GM13977 (cell line): ENCODE data around the gene SMYD3.
"Not testable (repeated sequence)": the region's sequence is repeated elsewhere in the genome, so short reads cannot be mapped to it uniquely, and the experiment has no call there.

Experiments
- DNase-seq: peaks from one replicate; pipeline ENCODE4 v3.0.0; 2012; ENCODE audit warnings: low spot score
- CTCF ChIP-seq: IDR thresholded peaks from 2 replicates; pipeline ENCODE4 v1.5.1; 2012; ENCODE audit warnings: mild to moderate bottlenecking, control low read depth; ENCODE audit not compliant: insufficient read depth; ENCODE audit errors: extremely low read depth, missing control alignments
- in situ Hi-C: fragments of 300-500 bp; cut with MboI; formaldehyde crosslinking; loops from one replicate; pipeline ENCODE4 v1.12.0; 2022; ENCODE audit warnings: low sequenced_read_pairs, low pct_unique_long_range_greater_than_20kb, mixed read lengths, inconsistent platforms; ENCODE audit not compliant: unreplicated experiment

Gene SMYD3

GRCh38 chr1:245972476-245972875 lies 534.6 kb downstream of the SMYD3 start:
- no peak for TF ChIP-seq CTCF
- DNase-seq, result no peak
- in situ Hi-C loops, result no loop called here

DNA sequence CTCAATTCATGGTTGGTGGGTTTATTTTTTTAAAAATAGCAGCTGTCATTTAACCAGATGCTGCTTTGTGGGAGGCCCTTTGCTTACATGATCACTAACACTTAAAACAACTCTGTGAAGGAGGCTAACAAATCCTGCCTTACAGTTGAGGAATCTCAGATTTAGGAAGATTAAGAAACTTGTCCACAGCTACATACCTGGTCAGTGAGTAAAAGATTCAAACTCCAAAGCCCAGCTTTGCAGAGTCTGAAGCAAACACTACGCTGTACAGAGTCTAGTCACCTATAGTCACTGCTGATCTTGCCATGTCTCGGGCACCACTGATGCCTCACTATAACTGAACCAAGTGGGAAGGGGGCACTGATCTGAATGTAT lies 535.4 kb downstream of the SMYD3 start:
- in situ Hi-C loops, result no loop called here
- DNase-seq, result no peak
- no peak for TF ChIP-seq CTCF

DNA sequence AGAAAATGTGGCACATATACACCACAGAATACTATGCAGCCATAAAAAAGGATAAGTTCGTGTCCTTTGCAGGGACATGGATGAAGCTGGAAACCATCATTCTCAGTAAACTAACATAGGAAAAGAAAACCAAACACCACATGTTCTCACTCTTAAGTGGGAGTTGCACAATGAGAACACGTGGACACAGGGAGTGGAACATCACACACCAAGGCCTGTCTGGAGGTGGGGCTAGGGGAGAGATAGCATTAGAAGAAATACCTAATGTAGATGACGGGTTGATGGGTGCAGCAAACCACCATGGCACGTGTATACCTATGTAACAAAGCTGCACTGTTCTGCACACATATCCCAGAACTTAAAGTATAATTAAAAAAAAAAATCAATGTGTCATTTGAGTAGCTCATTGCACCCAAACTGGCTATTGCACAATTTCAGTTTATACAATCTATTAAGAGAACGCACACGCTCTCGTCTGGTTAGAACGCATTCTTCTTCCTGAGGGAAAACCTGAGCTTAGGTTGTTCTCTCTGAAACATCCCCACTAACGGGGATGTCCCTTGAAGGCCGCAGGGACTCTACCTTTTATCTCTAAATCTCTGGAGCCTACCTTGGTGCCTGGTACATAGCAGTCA lies 535.9 kb downstream of the SMYD3 start:
- DNase-seq, in situ Hi-C loops: not testable (repeated sequence)

DNA sequence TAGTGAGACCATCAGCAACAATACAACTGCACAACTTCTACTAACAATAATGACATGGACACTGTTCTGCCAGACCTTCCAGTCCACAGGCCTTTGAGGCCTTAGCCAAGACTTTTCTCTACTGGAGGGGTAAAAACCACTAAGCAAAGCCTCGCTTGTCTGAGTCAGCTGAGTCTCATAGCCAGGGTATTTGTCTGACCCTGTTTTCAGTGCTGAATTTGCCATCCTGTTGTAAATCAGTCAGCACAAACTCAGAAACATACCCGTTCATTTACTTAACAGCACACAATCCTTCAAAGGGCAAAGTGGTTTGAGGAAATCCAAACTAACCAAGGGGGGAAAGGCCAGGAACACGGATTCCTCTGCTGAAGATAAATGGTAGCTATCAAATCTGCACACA lies 537.8 kb downstream of the SMYD3 start:
- no peak for TF ChIP-seq CTCF
- in situ Hi-C loops, result no loop called here
- DNase-seq, result no peak

GRCh38 chr1:245968775-245969174 lies 538.3 kb downstream of the SMYD3 start:
- in situ Hi-C loops, result no loop called here
- no peak for TF ChIP-seq CTCF
- DNase-seq, result no peak

- TF ChIP-seq CTCF, result no peak
- no peak for DNase-seq
- in situ Hi-C loops, result no loop called here
Observed at GRCh38 chr1:245965398-245965797, 541.7 kb downstream of the SMYD3 start.

- TF ChIP-seq CTCF, result no peak
- in situ Hi-C loops, result no loop called here
Observed at GRCh38 chr1:245963649-245964048, 543.4 kb downstream of the SMYD3 start.

More at GRCh38 chr1:245963649-245964048, 543.4 kb downstream of the SMYD3 start:
- no peak for DNase-seq
